Epithelial cell of esophagus (primary cell): ENCODE measurements around the gene ANKRD66.
"Not testable (repeated sequence)": the region's sequence is repeated elsewhere in the genome, so short reads cannot be mapped to it uniquely, and the experiment has no call there.

ENCODE experiments used
- DNase-seq: peaks from one replicate; pipeline ENCODE4 v3.0.0; 2010; ENCODE audit warnings: low read depth
- H3K4me3 ChIP-seq: 2 replicates; pipeline ENCODE4 v1.5.1; 2011; ENCODE audit warnings: mild to moderate bottlenecking, low read length, control low read depth
- CTCF ChIP-seq: IDR thresholded peaks from 2 replicates; pipeline ENCODE4 v1.5.1; 2011; ENCODE audit warnings: low read depth, mild to moderate bottlenecking, low read length, control low read depth, inconsistent platforms; ENCODE audit not compliant: insufficient read depth; ENCODE audit errors: missing control alignments

Gene ANKRD66

GRCh38 chr6:46736906-46737305, 9.8 kb upstream of the ANKRD66 start:
- no peak for TF ChIP-seq CTCF
- peak; percentile 11 for DNase-seq
- H3K4me3 ChIP-seq: no peak overlapping the region

GRCh38 chr6:46741482-46741881, 5.3 kb upstream of the ANKRD66 start:
- no peak for DNase-seq
- TF ChIP-seq CTCF: no peak
- no peak overlapping the region for H3K4me3 ChIP-seq

- TF ChIP-seq CTCF: no peak
- H3K4me3 ChIP-seq: no peak overlapping the region
- no peak for DNase-seq
These were observed 4.8 kb upstream of the ANKRD66 start for GRCh38 chr6:46741910-46742309.

- DNase-seq: no peak
- TF ChIP-seq CTCF: no peak
These were observed 3.1 kb upstream of the ANKRD66 start for GRCh38 chr6:46743425-46744158.

GRCh38 chr6:46744159-46744725, 2.5 kb upstream of the ANKRD66 start:
- H3K4me3 ChIP-seq, DNase-seq: not testable (repeated sequence)

More at GRCh38 chr6:46743425-46744158, 3.1 kb upstream of the ANKRD66 start:
- no peak overlapping the region for H3K4me3 ChIP-seq

- no peak for TF ChIP-seq CTCF
- DNase-seq: no peak
These were observed 760 bp upstream of the ANKRD66 start for GRCh38 chr6:46745973-46746372.

GRCh38 chr6:46748940-46749503, 2.3 kb downstream of the ANKRD66 start:
- H3K4me3 ChIP-seq: no peak overlapping the region
- no peak for DNase-seq
- TF ChIP-seq CTCF: no peak

More at GRCh38 chr6:46745973-46746372, 760 bp upstream of the ANKRD66 start:
- H3K4me3 ChIP-seq: no peak overlapping the region
